Hepatocyte (in vitro differentiated cells): Measurements from ENCODE around the gene CALB2. TPM values are rescaled to one million over a fixed set of nuclear protein-coding genes. Genes with fewer than 3 reads are reported as not detected.

Experiments used
- DNase-seq: peaks from one replicate; pipeline ENCODE4 v3.0.0-alpha.2; 2016; ENCODE audit warnings: low spot score
- H2AFZ ChIP-seq: fragments of 200-600 bp; sonication (generic); 2 replicates; pipeline ENCODE4 v1.6.0; 2016; ENCODE audit warnings: antibody characterized with exemption, mild to moderate bottlenecking
- H3K27ac ChIP-seq: fragments of 200-600 bp; sonication (generic); 2 replicates; pipeline ENCODE4 v1.5.1; 2016; ENCODE audit warnings: mild to moderate bottlenecking
- H3K27me3 ChIP-seq: fragments of 200-600 bp; sonication (generic); 2 replicates; pipeline ENCODE4 v1.6.1; 2016
- H3K36me3 ChIP-seq: fragments of 200-600 bp; sonication (generic); replicated peaks from 2 replicates; pipeline ENCODE4 v1.5.1; 2016; ENCODE audit warnings: low read depth; ENCODE audit not compliant: insufficient read depth
- H3K4me1 ChIP-seq: fragments of 200-600 bp; sonication (generic); 2 replicates; pipeline ENCODE4 v1.5.1; 2016; ENCODE audit warnings: mild to moderate bottlenecking, moderate library complexity; ENCODE audit not compliant: insufficient read depth
- H3K4me2 ChIP-seq: fragments of 200-600 bp; sonication (generic); 2 replicates; pipeline ENCODE4 v1.6.0; 2016
- H3K4me3 ChIP-seq: fragments of 200-600 bp; sonication (generic); 2 replicates; pipeline ENCODE4 v1.5.1; 2016; ENCODE audit warnings: mild to moderate bottlenecking
- H3K79me2 ChIP-seq: fragments of 200-600 bp; sonication (generic); 2 replicates; pipeline ENCODE4 v1.6.0; 2017; ENCODE audit warnings: mild to moderate bottlenecking
- H3K9me2 ChIP-seq: fragments of 200-600 bp; sonication (generic); replicated peaks from 2 replicates; pipeline ENCODE4 v1.6.0; 2017; ENCODE audit warnings: mild to moderate bottlenecking; ENCODE audit not compliant: insufficient read depth
- H3K9me3 ChIP-seq: fragments of 200-600 bp; sonication (generic); 2 replicates; pipeline ENCODE4 v1.5.1; 2016; ENCODE audit warnings: low read depth, mild to moderate bottlenecking
- H4K20me1 ChIP-seq: fragments of 200-600 bp; sonication (generic); 2 replicates; pipeline ENCODE4 v1.6.0; 2016; ENCODE audit warnings: mild to moderate bottlenecking; ENCODE audit not compliant: insufficient read depth, poor library complexity, severe bottlenecking
- CTCF ChIP-seq: fragments of 200-600 bp; sonication (generic); IDR thresholded peaks from 2 replicates; pipeline ENCODE4 v1.5.1; 2016; ENCODE audit warnings: antibody characterized with exemption, mild to moderate bottlenecking; ENCODE audit not compliant: poor library complexity
- EZH2 ChIP-seq: fragments of 200-600 bp; sonication (generic); IDR thresholded peaks from 2 replicates; pipeline ENCODE4 v1.6.1; 2016; ENCODE audit warnings: antibody characterized with exemption, mild to moderate bottlenecking, borderline replicate concordance
- EZH2phosphoT487 ChIP-seq: fragments of 200-600 bp; sonication (generic); IDR thresholded peaks from one replicate; pipeline ENCODE4 v1.6.1; 2018; ENCODE audit warnings: antibody characterized with exemption, mild to moderate bottlenecking, low read depth, moderate library complexity; ENCODE audit not compliant: unreplicated experiment, severe bottlenecking
- WGBS: methylation state at CpG from one replicate; pipeline ENCODE4 v1.1.6; 2016; ENCODE audit warnings: low lambda C conversion rate; ENCODE audit errors: missing lambda C conversion rate; 5-methylcytosine and 5-hydroxymethylcytosine counted together
- polyA plus RNA-seq: library from polyadenylated mRNA; unstranded; fragments of >200 nt; fragmentation: Nextera tagmentation; extraction: Ambion mirVana; gene quantifications from 2 replicates; pipeline ENCODE4 v1.2.1, GENCODE V29; 2016
- total RNA-seq: library from RNA; depleted of rRNA; stranded (reverse); fragments of >200 nt; gene quantifications from 2 replicates; pipeline ENCODE4 v1.2.3, GENCODE V29; 2014

CALB2 gene
- total and polyA plus RNA-seq, 2 experiments from 2014 or later, result 2.3 to 6.5 TPM

- Histone ChIP-seq H3K79me2 (no peaks in the 10 kb centered on the region), H3K4me2 (no peak overlapping the region), H3K4me3 (no peak overlapping the region), H4K20me1 (no peaks in the 10 kb centered on the region), H3K9me2 (no peaks in the 10 kb centered on the region), H3K27me3 (no peaks in the 10 kb centered on the region), H3K36me3 (no peaks in the 10 kb centered on the region), H3K4me1 (no peaks in the 10 kb centered on the region), H3K27ac (no peak overlapping the region), H3K9me3 (no peaks in the 10 kb centered on the region), H2AFZ (no peak overlapping the region)
- TF ChIP-seq CTCF, result no peak
- DNase-seq, result no peak
- whole genome bisulfite sequencing, result 72% methylated on average over 2 of the region's 2 CpGs
Observed at GRCh38 chr16:71338193-71338592, 20.3 kb upstream of the CALB2 start.

GRCh38 chr16:71338632-71339031 lies 19.9 kb upstream of the CALB2 start:
- no peak for DNase-seq
- no peaks in the 10 kb centered on the region for H3K36me3 ChIP-seq
- TF ChIP-seq EZH2phosphoT487 (no peak), EZH2 (no peak)
- WGBS, result 100% methylated on average over 1 of the region's 1 CpG
- no peaks in the 10 kb centered on the region for H3K9me3 ChIP-seq
- no peak overlapping the region for H3K4me3 ChIP-seq
- H3K9me2 ChIP-seq, result no peaks in the 10 kb centered on the region
- H3K4me2 ChIP-seq, result no peak overlapping the region
- no peaks in the 10 kb centered on the region for H3K79me2 ChIP-seq
- no peak overlapping the region for H2AFZ ChIP-seq
- H3K27ac ChIP-seq, result no peak overlapping the region
- H4K20me1 ChIP-seq, result no peaks in the 10 kb centered on the region
- H3K27me3 ChIP-seq, result no peaks in the 10 kb centered on the region
- no peaks in the 10 kb centered on the region for H3K4me1 ChIP-seq

GRCh38 chr16:71339236-71340171 lies 19.0 kb upstream of the CALB2 start:
- H3K79me2 ChIP-seq, result no peaks in the 10 kb centered on the region
- H2AFZ ChIP-seq, result no peak overlapping the region
- 75% methylated on average over 19 of the region's 19 CpGs for WGBS
- H3K4me3 ChIP-seq, result no peak overlapping the region
- no peaks in the 10 kb centered on the region for H3K9me3 ChIP-seq
- H3K27me3 ChIP-seq, result no peaks in the 10 kb centered on the region
- H3K9me2 ChIP-seq, result no peaks in the 10 kb centered on the region
- DNase-seq, result no peak
- no peaks in the 10 kb centered on the region for H3K4me1 ChIP-seq
- no peak overlapping the region for H3K4me2 ChIP-seq
- no peak overlapping the region for H3K27ac ChIP-seq
- no peaks in the 10 kb centered on the region for H3K36me3 ChIP-seq
- H4K20me1 ChIP-seq, result no peaks in the 10 kb centered on the region
- no peak for TF ChIP-seq EZH2
- TF ChIP-seq EZH2phosphoT487, result no peak
- no peak for TF ChIP-seq CTCF

- H3K79me2 ChIP-seq, result no peaks in the 10 kb centered on the region
- H2AFZ ChIP-seq, result no peak overlapping the region
- H3K4me2 ChIP-seq, result no peak overlapping the region
- H3K4me1 ChIP-seq, result no peaks in the 10 kb centered on the region
- 74% methylated on average over 6 of the region's 6 CpGs for WGBS
- no peak overlapping the region for H3K4me3 ChIP-seq
- H3K36me3 ChIP-seq, result no peaks in the 10 kb centered on the region
- H3K27ac ChIP-seq, result no peak overlapping the region
- no peaks in the 10 kb centered on the region for H4K20me1 ChIP-seq
- DNase-seq, result no peak
- H3K9me3 ChIP-seq, result no peaks in the 10 kb centered on the region
- no peaks in the 10 kb centered on the region for H3K9me2 ChIP-seq
- H3K27me3 ChIP-seq, result no peaks in the 10 kb centered on the region
- TF ChIP-seq EZH2phosphoT487 (no peak), EZH2 (no peak), CTCF (no peak)
Observed at GRCh38 chr16:71340406-71340805, 18.1 kb upstream of the CALB2 start.
